HCT116 (cell line): ENCODE results near the gene BTN1A1.

ENCODE experiments used
- CEBPB ChIP-seq: IDR thresholded peaks from 2 replicates; pipeline ENCODE4 v1.6.1; 2012; ENCODE audit warnings: low read depth
- EZH2 ChIP-seq: fragments of 200-600 bp; sonication (generic); IDR thresholded peaks from 2 replicates; pipeline ENCODE4 v1.6.1; 2017; ENCODE audit warnings: antibody characterized with exemption, mixed run types
- POLR2A ChIP-seq: IDR thresholded peaks from 2 replicates; pipeline ENCODE4 v1.7.0; 2011; ENCODE audit warnings: borderline replicate concordance; ENCODE audit not compliant: insufficient read depth, insufficient read length; ENCODE audit errors: extremely low read depth

DNA sequence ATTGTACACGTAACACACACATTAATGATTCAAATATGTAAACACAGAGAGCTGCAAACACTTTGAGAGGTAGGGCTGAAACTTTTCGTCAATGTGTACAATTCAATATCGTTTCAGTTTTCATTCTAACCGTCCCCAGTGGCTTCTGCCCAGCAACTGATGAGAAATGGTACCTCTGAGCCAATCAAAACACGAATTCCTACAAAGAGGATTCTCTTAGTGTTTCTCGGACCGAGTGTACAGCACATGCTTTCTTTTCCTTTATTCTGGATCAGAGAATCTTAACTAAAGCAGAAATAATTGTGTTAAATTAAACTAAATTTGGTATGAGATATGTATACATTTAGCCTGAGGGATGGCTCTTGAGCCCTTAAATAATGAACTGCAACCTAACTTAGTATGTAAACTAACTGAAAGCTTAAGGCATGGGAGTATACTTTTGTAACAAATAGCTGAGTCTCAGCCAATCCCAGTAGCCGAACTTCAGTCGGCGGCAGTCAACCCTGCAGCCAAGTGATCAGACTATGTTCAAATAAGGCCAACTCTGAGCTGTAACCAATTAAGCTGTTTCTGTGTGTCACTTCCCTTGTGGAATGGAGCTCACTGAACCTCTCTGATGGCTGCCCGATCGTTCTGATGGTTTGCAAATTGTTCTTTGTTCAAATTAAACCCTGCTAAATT, 26.2 kb upstream of the BTN1A1 start:
- TF ChIP-seq POLR2A (peak; percentile 58), EZH2 (no peak), CEBPB (no peak)
